ENCODE data around the gene DPYSL5.

The DPYSL5 gene

GRCh38 chr2:26818972-26819371 is 29.0 kb upstream of the DPYSL5 start:
- no peak for TF ChIP-seq CTCF (IDR thresholded peaks at IDR 0.05; ENCODE audit: control insufficient read depth, extremely low read depth, insufficient read depth)
- DNase-seq (ENCODE audit: low read depth): no peak
- no peak overlapping the region for H3K4me3 ChIP-seq (ENCODE audit: low read depth, low read length)

GRCh38 chr2:26820932-26821331 is 27.0 kb upstream of the DPYSL5 start:
- TF ChIP-seq CTCF (IDR thresholded peaks at IDR 0.05; ENCODE audit: control insufficient read depth, extremely low read depth, insufficient read depth): no peak
- DNase-seq (ENCODE audit: low read depth): no peak
- H3K4me3 ChIP-seq (ENCODE audit: low read depth, low read length): no peak overlapping the region

GRCh38 chr2:26822877-26823276 is 25.1 kb upstream of the DPYSL5 start:
- H3K4me3 ChIP-seq (ENCODE audit: low read depth, low read length): no peak overlapping the region
- no peak for TF ChIP-seq CTCF (IDR thresholded peaks at IDR 0.05; ENCODE audit: control insufficient read depth, extremely low read depth, insufficient read depth)
- no peak for DNase-seq (ENCODE audit: low read depth)

GRCh38 chr2:26838121-26838906 is 9.6 kb upstream of the DPYSL5 start:
- no peak overlapping the region for H3K4me3 ChIP-seq (ENCODE audit: low read depth, low read length)
- no peak for TF ChIP-seq CTCF (IDR thresholded peaks at IDR 0.05; ENCODE audit: control insufficient read depth, extremely low read depth, insufficient read depth)
- no peak for DNase-seq (ENCODE audit: low read depth)

- no peak overlapping the region for H3K4me3 ChIP-seq (ENCODE audit: low read depth, low read length)
- TF ChIP-seq CTCF (IDR thresholded peaks at IDR 0.05; ENCODE audit: control insufficient read depth, extremely low read depth, insufficient read depth): no peak
- DNase-seq (ENCODE audit: low read depth): no peak
Observed at GRCh38 chr2:26840937-26841610, 6.9 kb upstream of the DPYSL5 start.

GRCh38 chr2:26843041-26843440 is 4.9 kb upstream of the DPYSL5 start:
- no peak overlapping the region for H3K4me3 ChIP-seq (ENCODE audit: low read depth, low read length)
- no peak for DNase-seq (ENCODE audit: low read depth)
- TF ChIP-seq CTCF (IDR thresholded peaks at IDR 0.05; ENCODE audit: control insufficient read depth, extremely low read depth, insufficient read depth): no peak

Data from LNCaP clone FGC (cell line).